ENCODE measurements around the gene CDCA8.
"Not testable (repeated sequence)": the region's sequence is repeated elsewhere in the genome, so short reads cannot be mapped to it uniquely, and the experiment has no call there.

CDCA8 gene

DNA sequence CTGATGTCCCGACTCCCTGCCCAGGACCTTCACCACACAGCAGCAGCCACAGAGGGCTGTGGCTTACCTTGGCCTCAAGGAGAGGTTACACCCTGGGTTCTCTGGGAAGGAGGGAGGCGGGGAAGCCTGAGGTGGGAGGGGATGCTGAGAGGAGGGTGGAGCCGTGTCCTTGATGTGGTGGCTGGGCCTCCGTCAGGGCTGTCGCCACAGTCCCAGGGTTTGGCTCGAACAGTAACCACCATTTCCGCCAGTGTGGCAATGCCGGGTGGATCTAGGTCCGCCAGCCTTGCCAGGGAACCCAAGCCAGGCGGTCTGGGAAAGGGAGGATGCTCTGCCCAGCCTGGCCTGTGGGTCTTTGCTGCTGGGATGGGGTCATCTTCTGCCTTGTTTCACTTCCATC is 18.4 kb upstream of the CDCA8 start:
- no peak for DNase-seq (ENCODE audit: low spot score)

DNA sequence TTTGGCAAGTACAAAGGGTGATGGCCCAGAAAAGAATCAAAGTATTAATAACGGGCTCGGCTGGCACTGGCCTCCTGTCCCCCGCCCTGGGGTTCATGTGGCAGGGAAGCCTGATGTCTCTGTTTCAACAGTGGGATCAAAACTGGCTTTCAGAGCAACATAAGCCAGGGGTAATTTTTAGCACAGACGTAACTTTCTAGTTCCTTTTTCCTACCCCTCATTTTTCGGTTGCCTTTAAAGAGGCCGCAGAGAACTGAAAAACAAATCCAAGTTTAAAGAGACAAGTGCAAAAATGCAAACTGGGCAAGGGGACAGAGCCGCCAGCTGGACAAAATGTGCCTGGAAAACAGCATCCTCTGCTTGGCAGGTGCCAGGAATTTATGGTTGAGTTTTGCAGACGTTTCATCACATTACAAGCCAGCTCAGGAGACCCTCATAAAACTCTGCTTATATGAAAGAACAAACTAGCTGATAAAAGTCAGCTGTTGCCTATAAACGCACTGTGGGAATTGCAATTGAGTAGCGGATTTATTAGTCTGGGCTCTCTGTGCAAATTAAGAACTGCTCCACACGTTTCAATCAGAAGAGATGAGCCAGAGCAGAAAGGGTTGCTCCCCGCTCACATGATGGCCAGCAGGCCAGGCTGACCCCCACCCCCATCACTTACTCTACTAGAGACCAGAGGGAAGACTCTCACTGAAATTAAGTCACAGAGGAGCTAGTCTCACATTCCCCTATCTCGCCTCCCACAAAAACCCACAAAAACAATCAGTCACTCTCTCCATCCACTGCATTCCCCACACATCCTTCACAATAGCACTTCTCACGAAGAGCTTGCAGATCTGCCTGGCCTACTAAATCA is 15.8 kb upstream of the CDCA8 start:
- no peak for DNase-seq (ENCODE audit: low spot score)

DNA sequence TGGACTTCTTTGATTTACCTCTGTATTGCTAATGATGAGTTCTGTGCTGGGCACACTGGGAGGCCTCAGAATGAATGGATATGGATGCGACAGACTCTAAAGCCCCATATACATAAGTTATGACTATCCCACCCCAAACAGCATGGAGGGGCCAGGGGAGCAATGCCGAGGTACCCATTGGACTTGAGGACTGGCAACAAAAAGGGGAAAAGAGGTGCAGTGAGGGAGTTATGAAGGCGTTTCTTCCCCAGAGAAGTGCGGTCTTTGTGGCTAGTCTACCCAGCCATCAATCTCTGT is 15.2 kb upstream of the CDCA8 start:
- DNase-seq (ENCODE audit: low spot score) = no peak

DNA sequence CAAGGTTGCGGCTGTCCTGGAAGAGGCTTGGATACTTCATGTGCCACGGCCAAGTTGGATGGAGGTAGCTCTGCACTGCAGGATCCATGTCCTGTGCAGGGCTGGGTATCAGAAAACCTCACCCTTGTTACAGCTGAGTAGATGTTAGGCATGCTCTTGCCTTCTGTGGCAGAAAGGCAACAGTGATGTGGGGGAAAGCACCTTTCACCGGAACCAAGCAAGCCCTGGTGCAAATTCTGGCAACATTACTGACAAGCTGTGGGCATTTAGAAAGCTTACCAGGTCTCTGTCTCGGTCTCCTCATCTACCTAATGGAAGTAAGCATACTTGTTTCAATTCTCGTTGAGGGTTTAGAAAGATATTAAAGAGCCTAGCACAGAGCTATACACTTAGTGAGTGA is 14.5 kb upstream of the CDCA8 start:
- no peak for DNase-seq (ENCODE audit: low spot score)

DNA sequence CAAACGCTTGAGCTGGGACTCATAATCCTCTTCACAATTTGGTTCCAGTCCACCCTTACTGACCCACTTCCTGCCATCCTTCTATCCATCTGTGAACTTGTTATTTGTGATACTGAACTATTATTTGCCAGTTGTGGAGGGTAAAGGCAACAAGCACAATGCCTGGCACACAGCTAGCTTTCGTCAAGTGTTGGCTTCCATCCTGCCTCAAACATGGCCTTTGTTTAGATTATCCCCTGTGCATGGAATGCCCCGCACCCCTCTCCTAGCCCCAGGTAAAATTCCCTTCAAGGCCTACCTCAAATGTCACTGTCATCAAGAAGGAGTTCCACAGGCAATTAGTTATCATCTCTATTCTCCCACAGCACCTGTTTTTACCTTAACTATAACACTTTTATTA is 11.4 kb upstream of the CDCA8 start:
- no peak for DNase-seq (ENCODE audit: low spot score)

DNA sequence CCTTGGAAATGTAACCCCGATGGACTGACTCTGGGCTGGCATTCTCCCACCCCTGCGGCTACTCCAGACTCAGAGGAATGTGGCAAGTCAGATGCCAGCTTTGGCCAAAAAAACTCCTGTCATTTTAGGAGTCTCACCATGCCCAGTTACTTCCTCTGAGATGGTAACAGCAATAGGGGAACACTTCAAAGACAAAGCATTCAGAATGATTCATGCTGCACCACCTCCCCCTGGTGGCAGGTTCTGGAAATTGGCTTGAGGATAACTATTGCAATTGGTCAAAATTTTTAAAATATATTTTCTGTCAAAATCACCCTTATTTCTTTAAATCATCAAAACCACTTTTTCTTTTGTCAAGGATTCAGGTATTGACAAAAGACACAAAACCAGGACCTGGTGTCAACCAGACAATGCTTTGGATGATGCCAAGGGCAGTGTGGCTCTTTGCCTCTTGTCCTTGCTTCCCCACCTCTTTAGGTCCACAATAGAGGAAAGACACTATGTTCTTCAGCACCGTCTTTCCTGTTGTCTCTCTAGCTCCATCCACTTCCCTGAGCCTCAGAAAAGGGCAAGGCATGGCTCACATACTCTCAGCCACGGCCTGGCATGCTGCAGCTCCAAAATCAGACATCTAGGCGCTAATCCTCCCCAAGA is 9.9 kb upstream of the CDCA8 start:
- peak; percentile 62 for DNase-seq (ENCODE audit: low spot score)

DNA sequence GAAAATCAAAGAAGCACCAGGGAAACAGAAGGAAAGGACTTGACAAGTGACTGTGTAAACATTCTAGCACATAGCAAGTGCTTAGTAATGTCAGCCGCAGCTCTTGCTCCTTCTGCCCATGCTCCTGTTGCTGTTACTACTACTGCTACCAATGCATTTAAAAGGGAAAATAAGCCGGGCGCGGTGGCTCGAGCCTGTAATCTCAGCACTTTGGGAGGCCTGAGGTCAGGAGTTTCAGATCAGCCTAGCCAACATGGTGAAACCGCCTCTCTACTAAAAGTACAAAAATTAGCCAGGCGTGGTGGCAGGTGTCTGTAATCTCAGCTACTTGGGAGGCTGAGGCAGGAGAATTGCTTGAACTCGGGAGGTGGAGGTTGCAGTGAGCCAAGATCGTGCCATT is 8.1 kb upstream of the CDCA8 start:
- not testable (repeated sequence) for DNase-seq (ENCODE audit: low spot score)

DNA sequence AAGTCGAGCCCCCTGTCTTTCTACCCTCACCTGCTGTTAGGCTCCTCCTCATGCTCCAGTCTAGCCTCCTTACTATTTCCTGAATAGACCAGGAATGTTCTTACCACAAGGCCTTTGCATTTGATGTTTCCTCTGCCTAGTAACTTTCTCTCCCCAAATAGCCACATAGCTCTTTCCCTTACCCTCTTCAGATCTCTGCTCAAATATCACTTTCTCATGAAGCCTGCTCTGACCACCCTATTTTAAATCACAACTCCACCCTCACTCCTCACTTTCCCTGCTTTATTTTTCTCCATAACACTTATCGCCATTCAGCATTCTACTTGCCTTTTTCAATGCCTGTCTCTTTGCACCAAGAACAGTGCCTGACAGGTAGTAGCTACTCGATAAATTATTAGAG is 6.6 kb upstream of the CDCA8 start:
- DNase-seq (ENCODE audit: low spot score) = no peak

DNA sequence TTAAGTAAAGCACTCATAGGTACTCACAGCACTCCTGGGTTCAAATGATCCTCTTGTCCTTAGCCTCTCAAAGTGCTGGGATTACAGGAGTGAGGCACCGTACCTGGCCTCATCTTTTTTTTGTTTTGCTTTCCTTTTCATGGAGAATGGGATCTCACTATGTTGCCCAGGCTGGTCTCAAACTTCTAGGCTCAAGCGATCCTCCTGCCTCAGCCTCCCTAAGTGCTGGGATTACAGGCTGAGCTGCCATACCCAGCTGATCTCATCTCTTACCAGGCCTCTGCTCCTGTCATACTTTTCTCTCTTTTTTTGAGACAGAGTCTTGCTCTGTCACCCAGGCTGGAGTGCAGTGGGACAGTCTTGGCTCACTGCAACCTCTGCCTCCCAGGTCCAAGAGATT is 4.6 kb upstream of the CDCA8 start:
- DNase-seq (ENCODE audit: low spot score) = not testable (repeated sequence)

DNA sequence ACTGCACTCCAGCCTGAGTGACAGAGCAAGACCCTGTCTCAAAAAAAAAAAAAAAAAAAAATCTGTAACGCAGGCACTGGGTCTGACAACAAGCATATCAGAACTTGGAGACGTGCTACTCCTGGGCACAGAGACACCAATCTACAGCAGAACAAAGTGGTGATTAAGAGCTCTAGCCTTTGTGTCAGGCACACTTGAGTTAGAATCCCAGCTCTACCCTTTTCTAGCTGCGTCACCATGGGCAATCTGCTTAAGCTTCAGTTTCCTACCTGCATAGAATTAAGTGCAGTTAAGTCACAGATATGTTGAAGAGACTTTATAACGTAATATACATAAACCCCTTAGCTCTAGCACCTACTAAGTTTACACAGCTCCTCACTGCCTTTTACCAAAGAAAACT is 3.4 kb upstream of the CDCA8 start:
- no peak for DNase-seq (ENCODE audit: low spot score)

DNA sequence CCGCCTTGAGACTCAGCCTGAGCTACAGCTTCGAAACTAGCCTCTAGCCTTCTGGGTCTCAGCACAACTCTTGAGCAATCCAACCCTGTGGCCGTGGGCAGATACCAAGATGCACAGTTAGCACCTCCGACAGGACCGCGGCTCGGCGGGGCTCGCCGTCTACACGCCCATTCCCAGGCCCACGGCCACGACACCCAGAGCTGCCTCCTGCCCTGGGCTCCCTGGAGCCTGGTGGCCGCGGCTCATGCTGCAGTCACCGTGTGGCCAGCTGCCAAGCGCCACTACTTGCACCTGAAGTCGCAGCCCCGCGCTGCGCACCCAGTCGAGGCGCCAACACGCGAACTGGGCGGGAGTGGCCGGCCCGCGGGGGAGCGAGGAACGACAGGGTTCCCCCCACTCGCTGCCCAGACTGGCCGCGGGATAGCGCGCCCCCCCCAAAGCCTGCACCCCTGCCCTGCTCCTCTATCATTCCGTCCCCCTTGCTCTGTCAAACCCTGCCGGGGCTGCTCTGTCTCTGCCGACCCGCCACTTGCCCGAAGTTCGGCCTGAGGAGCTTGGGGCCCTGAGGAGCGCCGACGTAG is 729 bp upstream of the CDCA8 start:
- peak; percentile 27 for DNase-seq (ENCODE audit: low spot score)

DNA sequence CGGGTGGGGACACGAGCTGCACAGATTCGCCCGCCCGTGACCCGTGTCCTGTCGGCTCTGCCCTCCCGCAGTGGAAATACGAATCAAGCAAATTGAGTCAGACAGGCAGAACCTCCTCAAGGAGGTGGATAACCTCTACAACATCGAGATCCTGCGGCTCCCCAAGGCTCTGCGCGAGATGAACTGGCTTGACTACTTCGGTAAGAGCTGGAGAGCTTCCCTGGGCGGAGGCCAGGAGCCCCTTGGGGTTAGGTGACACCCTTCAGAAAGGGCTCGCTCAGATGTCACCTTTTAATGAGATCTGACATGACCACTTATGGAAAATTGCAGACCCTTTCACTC is 489 bp downstream of the CDCA8 start:
- no peak for DNase-seq (ENCODE audit: low spot score)

DNA sequence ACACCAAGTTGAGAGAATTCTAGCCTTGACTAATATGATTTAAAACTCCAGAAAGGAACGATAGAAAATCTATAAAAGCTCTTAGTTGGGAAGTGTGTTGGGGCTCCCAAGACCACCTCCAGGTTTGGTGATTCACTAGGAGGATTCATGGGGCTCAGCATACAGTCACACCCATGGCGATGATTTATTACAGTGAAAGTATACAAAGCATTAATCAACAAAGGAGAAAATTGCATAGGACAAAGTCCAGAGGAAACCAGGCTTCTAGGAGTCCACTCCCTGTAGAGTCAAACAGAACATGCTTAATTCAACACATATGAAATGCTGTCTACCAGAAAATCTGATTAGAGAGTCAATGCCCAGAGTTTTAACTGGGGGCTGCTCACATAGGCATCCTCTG is 4.8 kb downstream of the CDCA8 start:
- no peak for DNase-seq (ENCODE audit: low spot score)

DNA sequence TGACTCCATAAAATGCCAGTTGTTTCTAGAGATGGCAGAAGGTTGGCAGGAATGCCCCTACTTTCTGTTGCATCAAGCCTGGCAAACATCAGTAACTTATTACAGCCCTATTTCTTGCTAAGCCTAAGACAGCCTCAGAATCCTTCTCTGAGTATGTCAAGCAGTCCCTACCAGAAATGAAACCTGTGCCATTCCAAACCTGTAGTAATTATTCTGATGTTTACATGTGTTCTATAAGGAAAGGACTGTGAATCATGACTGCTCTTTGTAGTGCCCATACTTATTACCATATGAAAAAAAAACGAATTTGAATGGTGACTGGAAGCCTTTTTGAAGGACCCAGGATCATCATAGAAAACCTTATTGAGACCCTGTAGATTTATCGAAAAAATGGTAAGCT is 5.4 kb downstream of the CDCA8 start:
- DNase-seq (ENCODE audit: low spot score) = no peak

DNA sequence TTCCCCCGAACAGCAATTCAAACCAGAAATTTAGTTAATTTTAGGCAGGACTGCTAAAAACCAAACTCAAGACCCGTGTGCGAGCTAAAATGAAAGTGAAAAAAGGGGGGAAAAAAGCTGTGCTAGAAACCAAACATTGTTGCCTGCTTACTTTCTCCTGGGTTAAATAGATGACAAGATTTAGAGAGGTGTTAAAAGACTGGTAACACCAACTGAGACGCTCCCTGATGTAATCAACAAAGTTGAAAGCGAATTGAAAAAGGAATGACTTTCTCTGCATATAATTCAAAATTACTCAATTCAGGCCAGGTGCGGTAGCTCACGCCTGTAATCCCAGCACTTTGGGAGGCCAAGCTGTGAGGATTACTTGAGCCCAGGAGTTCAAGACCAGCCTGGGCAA is 6.8 kb downstream of the CDCA8 start:
- no peak for DNase-seq (ENCODE audit: low spot score)

DNA sequence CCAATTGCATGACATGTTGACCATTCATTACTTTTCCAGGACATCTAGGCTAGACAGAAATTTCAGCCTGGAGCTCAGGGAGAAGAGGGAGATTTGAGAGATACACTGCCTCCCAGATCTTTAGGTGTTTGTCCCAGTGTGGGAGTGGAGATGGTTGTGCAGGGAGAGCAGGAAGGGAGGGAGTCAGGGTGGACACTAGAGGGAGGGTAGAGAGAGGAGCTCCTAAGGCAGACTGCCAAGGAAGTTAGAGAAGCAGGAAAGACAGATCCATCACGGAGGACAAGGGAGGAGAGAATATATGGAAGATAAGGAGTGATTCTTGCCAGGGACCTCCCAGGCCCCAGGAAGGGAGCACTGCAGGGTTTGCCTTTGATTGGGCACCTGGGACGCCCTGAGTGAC is 8.7 kb downstream of the CDCA8 start:
- no peak for DNase-seq (ENCODE audit: low spot score)

DNA sequence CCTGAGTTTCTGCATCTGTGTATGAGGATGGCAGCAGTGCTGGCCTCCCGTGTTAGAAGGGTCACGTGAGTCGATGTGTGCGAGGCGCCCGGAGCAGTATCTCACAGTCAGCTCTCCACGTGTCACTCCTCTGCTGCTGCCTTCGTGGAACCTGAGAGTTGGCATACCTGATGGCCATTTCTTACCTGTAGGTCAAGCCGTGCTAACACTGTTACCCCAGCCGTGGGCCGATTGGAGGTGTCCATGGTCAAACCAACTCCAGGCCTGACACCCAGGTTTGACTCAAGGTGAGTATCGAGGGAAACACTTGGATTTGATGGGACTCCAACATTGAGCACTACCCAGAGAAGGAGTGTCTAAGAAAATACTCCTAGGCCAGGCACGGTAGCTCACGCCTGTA is 10.7 kb downstream of the CDCA8 start:
- no peak for DNase-seq (ENCODE audit: low spot score)

DNA sequence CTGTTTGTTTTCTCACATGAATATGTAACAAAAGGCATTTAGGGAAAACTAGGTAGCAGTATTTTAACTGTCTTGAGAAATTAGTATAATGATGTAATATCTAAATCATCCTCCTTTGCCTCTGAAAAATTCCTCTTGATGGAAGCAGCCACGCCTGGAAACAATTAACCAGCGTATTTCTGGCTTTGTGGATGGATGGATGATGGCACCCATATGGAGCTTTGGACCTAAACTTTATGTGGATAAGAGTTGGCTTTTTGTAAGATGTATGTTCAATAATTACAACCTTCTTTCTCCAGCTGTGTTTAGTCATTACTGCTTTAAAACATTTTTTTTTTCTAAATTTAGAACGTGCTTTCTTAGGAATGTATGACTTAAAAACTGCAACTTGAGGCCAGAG is 12.7 kb downstream of the CDCA8 start:
- DNase-seq (ENCODE audit: low spot score) = no peak

DNA sequence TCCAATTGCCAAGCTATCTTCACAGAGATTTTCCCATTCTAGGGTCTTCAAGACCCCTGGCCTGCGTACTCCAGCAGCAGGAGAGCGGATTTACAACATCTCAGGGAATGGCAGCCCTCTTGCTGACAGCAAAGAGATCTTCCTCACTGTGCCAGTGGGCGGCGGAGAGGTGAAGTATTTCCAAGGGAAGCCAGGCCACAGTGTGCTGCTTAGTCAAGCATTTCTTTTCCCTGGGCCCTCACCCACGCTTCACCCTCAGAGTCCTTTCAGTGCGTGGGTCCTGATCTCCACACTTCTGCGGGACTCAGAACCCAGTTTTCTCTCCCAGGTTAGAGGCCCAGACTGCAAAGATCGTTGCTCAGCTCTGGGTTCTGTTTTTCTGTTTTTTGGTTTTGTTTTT is 13.1 kb downstream of the CDCA8 start:
- DNase-seq (ENCODE audit: low spot score) = no peak

DNA sequence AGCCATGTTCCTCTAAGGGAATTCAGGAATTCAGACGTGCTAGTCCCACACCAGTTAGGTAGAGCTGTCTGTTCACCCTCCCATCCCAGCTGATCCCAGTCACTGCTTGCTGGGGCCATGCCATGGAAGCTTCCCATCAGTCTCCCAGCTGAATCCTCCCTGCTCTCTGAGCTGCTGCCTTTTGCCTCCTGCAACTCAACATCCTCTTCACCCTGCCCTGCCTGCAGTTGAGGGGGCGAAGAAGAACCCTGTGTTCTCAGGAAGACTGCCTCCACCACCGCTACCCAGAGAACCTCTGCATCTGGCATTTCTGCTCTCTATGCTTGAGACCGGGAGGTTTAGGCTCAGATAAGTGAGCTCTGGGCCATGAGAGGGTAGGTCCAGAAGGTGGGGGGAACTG is 16.2 kb downstream of the CDCA8 start:
- no peak for DNase-seq (ENCODE audit: low spot score)

DNA sequence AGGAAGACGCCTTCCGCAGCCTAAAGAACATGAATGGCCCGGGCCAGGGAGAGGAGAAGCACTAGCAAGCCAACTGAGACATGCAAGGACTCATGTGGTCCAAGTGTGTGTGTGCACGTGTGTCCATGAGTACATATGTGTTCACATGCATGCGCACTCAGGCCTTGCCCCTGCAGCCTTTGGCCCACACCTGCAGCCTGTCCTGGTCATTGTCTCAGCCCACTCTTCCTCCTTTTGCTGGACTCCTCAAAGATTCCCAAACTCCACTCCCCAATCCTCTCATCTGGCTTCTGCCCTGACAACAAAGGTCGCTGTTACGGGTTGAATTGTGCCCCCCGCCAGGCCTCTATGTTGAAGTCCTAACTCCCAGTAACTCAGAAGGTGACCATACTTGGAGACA is 21.9 kb downstream of the CDCA8 start:
- DNase-seq (ENCODE audit: low spot score) = no peak

DNA sequence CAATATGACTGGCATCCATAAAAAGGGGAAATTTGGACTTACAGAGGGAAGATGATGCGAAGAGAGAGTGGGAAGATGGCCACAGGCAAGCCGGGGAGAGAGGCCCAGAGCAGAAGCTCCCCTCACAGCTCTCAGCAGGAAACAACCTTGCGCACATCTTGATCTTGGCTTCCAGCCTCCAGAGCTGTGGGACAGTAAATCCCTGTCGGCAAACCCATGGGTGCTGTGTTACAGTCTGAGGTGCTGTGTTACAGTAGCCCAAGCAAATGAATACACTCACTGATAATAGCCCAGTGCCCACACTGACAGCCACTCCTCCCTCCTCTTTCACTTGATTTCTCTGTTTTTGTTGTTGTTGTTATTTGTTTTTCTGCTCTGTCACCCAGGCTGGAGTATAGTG is 22.4 kb downstream of the CDCA8 start:
- no peak for DNase-seq (ENCODE audit: low spot score)

DNA sequence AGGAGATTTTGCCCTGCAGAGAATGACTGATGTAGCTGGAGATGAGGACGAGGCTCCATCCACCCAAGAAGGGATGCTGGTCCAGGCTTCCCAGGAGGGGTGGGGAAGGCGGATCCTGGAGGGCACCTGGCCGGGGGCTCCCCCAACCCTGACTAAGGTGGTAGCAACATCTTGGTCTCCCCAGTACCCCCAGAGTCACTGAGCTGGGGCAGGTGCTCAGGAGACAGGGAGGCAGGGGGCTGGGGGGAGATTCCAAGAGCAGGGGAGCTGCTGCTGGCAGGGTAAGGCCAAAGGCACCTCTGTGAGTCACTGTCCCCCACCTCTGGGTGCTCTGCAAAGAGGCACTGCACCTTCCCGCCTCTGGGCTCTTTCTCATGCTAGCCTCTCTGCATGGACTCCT is 24.0 kb downstream of the CDCA8 start:
- no peak for DNase-seq (ENCODE audit: low spot score)

DNA sequence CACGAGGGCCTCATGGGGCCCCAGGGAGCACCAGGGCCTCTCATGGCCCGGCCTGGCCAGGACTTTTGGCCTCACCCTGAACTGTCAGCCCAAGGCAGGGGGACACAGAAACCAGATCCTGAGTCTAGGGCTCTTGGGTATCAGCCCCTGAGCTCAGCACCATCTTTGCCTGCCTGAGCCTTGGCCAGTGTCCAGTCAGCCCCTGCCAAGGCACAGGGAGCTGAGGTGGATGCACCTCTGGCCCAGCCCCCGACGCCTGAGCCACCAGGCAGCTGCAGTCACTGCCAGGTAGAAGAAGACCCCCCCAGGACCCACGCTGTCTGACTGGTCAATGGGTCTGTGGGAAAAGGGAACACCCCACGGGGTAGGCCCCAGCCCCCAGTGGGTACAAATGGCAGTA is 25.3 kb downstream of the CDCA8 start:
- no peak for DNase-seq (ENCODE audit: low spot score)
